Testis (tissue), 3 donors: ENCODE measurements around the gene PSMD6. TPM values are rescaled to one million over a fixed set of nuclear protein-coding genes. Genes with fewer than 3 reads are reported as not detected.

Experiments
- DNase-seq: peaks from one replicate; pipeline ENCODE4 v3.0.0-alpha.2; 2019
- H3K27ac ChIP-seq, 2 donors: fragments of 200-600 bp; sonication (generic); one replicate each; pipeline ENCODE4 v1.5.1; 2019
- H3K27me3 ChIP-seq: fragments of 200-600 bp; sonication (generic); one replicate; pipeline ENCODE4 v1.5.1; 2019
- H3K36me3 ChIP-seq: fragments of 200-600 bp; sonication (generic); one replicate; pipeline ENCODE4 v1.5.1; 2017; ENCODE audit warnings: low read depth; ENCODE audit errors: missing control alignments
- H3K4me1 ChIP-seq: fragments of 200-600 bp; sonication (generic); one replicate; pipeline ENCODE4 v1.5.1; 2019
- H3K4me3 ChIP-seq, 2 donors: fragments of 200-600 bp; sonication (generic); one replicate each; pipeline ENCODE4 v1.5.1; 2017 to 2019
- H3K9me3 ChIP-seq: fragments of 200-600 bp; sonication (generic); one replicate; pipeline ENCODE4 v1.5.1; 2017
- POLR2A ChIP-seq: fragments of 450-650 bp; IDR thresholded peaks from one replicate; pipeline ENCODE4 v1.6.1; 2017; ENCODE audit warnings: antibody characterized with exemption, mild to moderate bottlenecking, moderate library complexity
- WGBS, 2 donors: methylation state at CpG; one replicate each; pipeline ENCODE4 v1.1.5; 2018; 5-methylcytosine and 5-hydroxymethylcytosine counted together
- intact Hi-C: fragments of 100-400 bp; cut with DNase I; formaldehyde crosslinking; loops from one replicate; pipeline ENCODE4 v1.15.1; 2023; ENCODE audit warnings: low total_unique reads
- polyA plus RNA-seq: library from polyadenylated mRNA; stranded (reverse); fragments of 350-450 nt; fragmentation: Illumina TruSeq; extraction: RNeasy Lipid Tissue Mini Kit (QIAGEN cat#74804); gene quantifications from one replicate; pipeline ENCODE4 v1.2.3, GENCODE V29; 2014; ENCODE audit warnings: low read depth, low replicate concordance; ENCODE audit not compliant: insufficient read depth
- total RNA-seq, 2 donors: library from RNA; depleted of rRNA; stranded (reverse); fragments of >200 nt; gene quantifications; one replicate each; pipeline ENCODE4 v1.2.3, GENCODE V29; 2016
- TF ChIP-seq, protein P1 (sequence below), 3 experiments: fragments of 450-650 bp in 2 of 3; fragments of 200-600 bp in 1 of 3; sonication (generic) in 1 of 3; IDR thresholded peaks; one replicate each; pipeline ENCODE4 v1.5.1; 2016 to 2019; ENCODE audit warnings: antibody characterized with exemption in 3 of 3, mild to moderate bottlenecking in 2 of 3, moderate library complexity in 1 of 3

Gene PSMD6
- total and polyA plus RNA-seq, 3 donors from 2014 or later: 105 to 249 (median 128) TPM

- WGBS, 2 donors: 87% methylated on average over 4 of the region's 4 CpGs
- no peaks in the 10 kb centered on the region for H3K27me3 ChIP-seq
- no peaks in the 10 kb centered on the region for H3K9me3 ChIP-seq
- intact Hi-C loops: no loop called here
- TF ChIP-seq, protein P1, sequence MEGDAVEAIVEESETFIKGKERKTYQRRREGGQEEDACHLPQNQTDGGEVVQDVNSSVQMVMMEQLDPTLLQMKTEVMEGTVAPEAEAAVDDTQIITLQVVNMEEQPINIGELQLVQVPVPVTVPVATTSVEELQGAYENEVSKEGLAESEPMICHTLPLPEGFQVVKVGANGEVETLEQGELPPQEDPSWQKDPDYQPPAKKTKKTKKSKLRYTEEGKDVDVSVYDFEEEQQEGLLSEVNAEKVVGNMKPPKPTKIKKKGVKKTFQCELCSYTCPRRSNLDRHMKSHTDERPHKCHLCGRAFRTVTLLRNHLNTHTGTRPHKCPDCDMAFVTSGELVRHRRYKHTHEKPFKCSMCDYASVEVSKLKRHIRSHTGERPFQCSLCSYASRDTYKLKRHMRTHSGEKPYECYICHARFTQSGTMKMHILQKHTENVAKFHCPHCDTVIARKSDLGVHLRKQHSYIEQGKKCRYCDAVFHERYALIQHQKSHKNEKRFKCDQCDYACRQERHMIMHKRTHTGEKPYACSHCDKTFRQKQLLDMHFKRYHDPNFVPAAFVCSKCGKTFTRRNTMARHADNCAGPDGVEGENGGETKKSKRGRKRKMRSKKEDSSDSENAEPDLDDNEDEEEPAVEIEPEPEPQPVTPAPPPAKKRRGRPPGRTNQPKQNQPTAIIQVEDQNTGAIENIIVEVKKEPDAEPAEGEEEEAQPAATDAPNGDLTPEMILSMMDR (IDR thresholded peaks at IDR 0.05): no peak
- no peak for TF ChIP-seq POLR2A
- no peak for DNase-seq
- H3K36me3 ChIP-seq: no peaks in the 10 kb centered on the region
- H3K4me3 ChIP-seq: no peak overlapping the region
- no peak overlapping the region for H3K27ac ChIP-seq
- peaks cover 9% of the 10 kb centered on the region for H3K4me1 ChIP-seq
Observed at GRCh38 chr3:63976161-63976871, 47.0 kb downstream of the PSMD6 start.

GRCh38 chr3:63975723-63976122 lies 47.6 kb downstream of the PSMD6 start:
- DNase-seq: peak; percentile 63
- H3K9me3 ChIP-seq: no peaks in the 10 kb centered on the region
- no peaks in the 10 kb centered on the region for H3K36me3 ChIP-seq
- TF ChIP-seq, protein P1 (IDR thresholded peaks at IDR 0.05): no peak
- TF ChIP-seq POLR2A: no peak
- WGBS, 2 donors: 46 to 56% methylated on average over 3 of the region's 3 CpGs
- no peak overlapping the region for H3K27ac ChIP-seq
- H3K4me3 ChIP-seq: no peak overlapping the region
- intact Hi-C loops: no loop called here
- peaks cover 9% of the 10 kb centered on the region for H3K4me1 ChIP-seq
- no peaks in the 10 kb centered on the region for H3K27me3 ChIP-seq

GRCh38 chr3:63974451-63974850 lies 48.8 kb downstream of the PSMD6 start:
- no peak for TF ChIP-seq POLR2A
- TF ChIP-seq, protein P1 (IDR thresholded peaks at IDR 0.05): no peak
- WGBS, 2 donors: 89 to 93% methylated on average over 1 of the region's 1 CpG
- no peaks in the 10 kb centered on the region for H3K27me3 ChIP-seq
- no peak overlapping the region for H3K27ac ChIP-seq
- DNase-seq: no peak
- H3K4me1 ChIP-seq: peaks cover 9% of the 10 kb centered on the region
- no peak overlapping the region for H3K4me3 ChIP-seq
- no peaks in the 10 kb centered on the region for H3K36me3 ChIP-seq
- no peaks in the 10 kb centered on the region for H3K9me3 ChIP-seq
- intact Hi-C loops: no loop called here

GRCh38 chr3:63973406-63973805 lies 49.9 kb downstream of the PSMD6 start:
- peaks cover 9% of the 10 kb centered on the region for H3K4me1 ChIP-seq
- DNase-seq: no peak
- H3K27ac ChIP-seq: no peak overlapping the region
- H3K36me3 ChIP-seq: no peaks in the 10 kb centered on the region
- intact Hi-C loops: no loop called here
- TF ChIP-seq POLR2A: no peak
- TF ChIP-seq, protein P1 (IDR thresholded peaks at IDR 0.05): no peak
- H3K9me3 ChIP-seq: no peaks in the 10 kb centered on the region
- no peak overlapping the region for H3K4me3 ChIP-seq
- H3K27me3 ChIP-seq: no peaks in the 10 kb centered on the region
- WGBS, 2 donors: 91 to 98% methylated on average over 8 of the region's 8 CpGs

GRCh38 chr3:63972987-63973386 lies 50.3 kb downstream of the PSMD6 start:
- intact Hi-C loops: no loop called here
- TF ChIP-seq POLR2A: no peak
- TF ChIP-seq, protein P1 (IDR thresholded peaks at IDR 0.05): no peak
- peaks cover 12% of the 10 kb centered on the region for H3K4me1 ChIP-seq
- 71 to 83% methylated on average over 4 of the region's 4 CpGs for WGBS, 2 donors
- no peak overlapping the region for H3K27ac ChIP-seq
- no peaks in the 10 kb centered on the region for H3K9me3 ChIP-seq
- H3K4me3 ChIP-seq: no peak overlapping the region
- no peaks in the 10 kb centered on the region for H3K27me3 ChIP-seq
- DNase-seq: no peak
- H3K36me3 ChIP-seq: no peaks in the 10 kb centered on the region
